Measurements from ENCODE around the gene TFB2M.
"Not testable (repeated sequence)": the region's sequence is repeated elsewhere in the genome, so short reads cannot be mapped to it uniquely, and the experiment has no call there.

TFB2M gene, protein sequence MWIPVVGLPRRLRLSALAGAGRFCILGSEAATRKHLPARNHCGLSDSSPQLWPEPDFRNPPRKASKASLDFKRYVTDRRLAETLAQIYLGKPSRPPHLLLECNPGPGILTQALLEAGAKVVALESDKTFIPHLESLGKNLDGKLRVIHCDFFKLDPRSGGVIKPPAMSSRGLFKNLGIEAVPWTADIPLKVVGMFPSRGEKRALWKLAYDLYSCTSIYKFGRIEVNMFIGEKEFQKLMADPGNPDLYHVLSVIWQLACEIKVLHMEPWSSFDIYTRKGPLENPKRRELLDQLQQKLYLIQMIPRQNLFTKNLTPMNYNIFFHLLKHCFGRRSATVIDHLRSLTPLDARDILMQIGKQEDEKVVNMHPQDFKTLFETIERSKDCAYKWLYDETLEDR

DNA sequence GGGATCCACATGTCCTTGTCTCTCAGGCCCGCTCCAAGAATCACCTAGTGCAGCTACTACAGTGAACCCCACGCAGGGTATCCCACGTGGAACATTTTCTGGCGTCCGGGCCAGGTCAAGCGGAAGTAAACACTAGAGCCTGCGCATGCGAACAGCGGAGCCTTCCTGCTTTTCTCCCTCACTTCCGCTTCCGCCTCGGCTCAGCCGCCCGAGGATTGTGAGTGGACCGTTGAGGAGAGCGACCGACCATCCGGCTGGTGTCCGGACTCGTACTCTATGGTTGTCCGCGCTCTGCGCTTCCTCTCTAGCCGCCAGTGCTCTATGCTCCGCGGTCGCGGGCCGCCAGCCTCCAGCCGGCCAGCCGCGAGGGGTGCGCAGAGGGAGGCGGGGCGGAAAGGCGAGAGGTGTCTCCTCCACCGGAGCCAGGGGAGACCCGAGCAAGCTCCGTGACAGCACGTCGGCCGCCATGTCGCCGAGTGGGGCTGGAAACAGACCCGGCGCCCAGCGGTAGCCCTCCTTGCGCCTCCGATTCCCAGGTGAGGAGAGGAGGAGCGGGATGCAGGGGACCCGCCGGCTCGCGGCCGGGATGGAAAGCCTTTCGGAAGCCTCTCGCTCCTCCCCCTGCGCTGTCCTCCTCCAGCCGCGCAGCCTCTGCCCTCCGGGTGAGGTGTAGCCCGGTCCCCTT, at the start of gene TFB2M, which contains the start of gene CNST:
TSS of gene TFB2M (minus strand) at position 134 of the 685 bp plus-strand sequence. CDS start at position 11, 123 bp downstream.
TSS of gene CNST (plus strand) at position 329 of the 685 bp plus-strand sequence. CDS start 25,107 bp downstream, outside the sequence.
- peak; percentile 93 for DNase-seq (ENCODE audit: extremely low spot score)
- POLR2A ChIA-PET, result interaction anchor here (1.6 kb wide), 1 partner anchor 13 kb away, joined by 11 read pairs; no protein-coding TSS in a partner anchor
- TF ChIP-seq, protein P1, sequence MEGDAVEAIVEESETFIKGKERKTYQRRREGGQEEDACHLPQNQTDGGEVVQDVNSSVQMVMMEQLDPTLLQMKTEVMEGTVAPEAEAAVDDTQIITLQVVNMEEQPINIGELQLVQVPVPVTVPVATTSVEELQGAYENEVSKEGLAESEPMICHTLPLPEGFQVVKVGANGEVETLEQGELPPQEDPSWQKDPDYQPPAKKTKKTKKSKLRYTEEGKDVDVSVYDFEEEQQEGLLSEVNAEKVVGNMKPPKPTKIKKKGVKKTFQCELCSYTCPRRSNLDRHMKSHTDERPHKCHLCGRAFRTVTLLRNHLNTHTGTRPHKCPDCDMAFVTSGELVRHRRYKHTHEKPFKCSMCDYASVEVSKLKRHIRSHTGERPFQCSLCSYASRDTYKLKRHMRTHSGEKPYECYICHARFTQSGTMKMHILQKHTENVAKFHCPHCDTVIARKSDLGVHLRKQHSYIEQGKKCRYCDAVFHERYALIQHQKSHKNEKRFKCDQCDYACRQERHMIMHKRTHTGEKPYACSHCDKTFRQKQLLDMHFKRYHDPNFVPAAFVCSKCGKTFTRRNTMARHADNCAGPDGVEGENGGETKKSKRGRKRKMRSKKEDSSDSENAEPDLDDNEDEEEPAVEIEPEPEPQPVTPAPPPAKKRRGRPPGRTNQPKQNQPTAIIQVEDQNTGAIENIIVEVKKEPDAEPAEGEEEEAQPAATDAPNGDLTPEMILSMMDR (IDR thresholded peaks at IDR 0.05; ENCODE audit: control extremely low read depth, extremely low read depth, low read depth, missing control alignments), result no peak
- CTCF ChIA-PET, result interaction anchor here (1.5 to 2.5 kb wide), 3 partner anchors 13 to 129 kb away, joined by 3 to 8 read pairs (median 4); no protein-coding TSS in a partner anchor

DNA sequence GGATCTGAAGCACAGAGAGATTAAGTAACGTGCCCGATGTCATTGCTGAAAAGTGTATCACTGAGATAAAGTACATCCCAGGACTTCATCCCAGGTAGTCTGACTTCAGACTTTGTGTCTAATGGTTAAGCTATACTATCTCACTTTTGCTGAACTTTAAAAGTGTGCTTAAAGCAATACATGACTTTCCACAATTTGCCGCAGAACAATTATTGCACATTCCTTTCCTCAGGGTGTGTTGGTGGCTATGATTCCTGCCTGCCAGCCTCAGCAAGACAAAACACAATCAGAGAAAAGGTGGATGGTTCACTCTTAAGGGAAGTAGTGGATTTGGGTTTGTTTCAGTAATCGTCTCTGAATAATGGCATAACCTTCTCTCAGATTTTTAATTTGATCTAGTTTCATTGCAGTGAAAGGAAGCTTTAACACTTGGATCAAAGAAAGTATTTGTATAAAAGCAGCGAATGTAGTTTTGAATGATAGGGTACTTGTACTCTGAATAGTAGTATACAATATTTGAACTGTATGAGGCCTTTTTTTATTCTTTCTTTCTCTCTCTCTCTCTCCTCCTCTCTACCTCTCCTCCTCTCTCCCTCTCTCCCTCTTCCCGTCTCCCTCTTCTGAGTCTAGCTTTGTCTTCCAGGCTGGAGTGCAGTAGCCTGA, 47.2 kb upstream of the TFB2M start:
- DNase-seq (ENCODE audit: extremely low spot score), result no peak
- ChIA-PET CTCF (interaction anchor here (0.8 to 2.3 kb wide), 6 partner anchors 8 to 76 kb away, joined by 3 to 5 read pairs (median 4); no protein-coding TSS in a partner anchor), POLR2A (no interaction called here)
- TF ChIP-seq, protein P1 (IDR thresholded peaks at IDR 0.05; ENCODE audit: control extremely low read depth, extremely low read depth, low read depth, missing control alignments), result no peak

DNA sequence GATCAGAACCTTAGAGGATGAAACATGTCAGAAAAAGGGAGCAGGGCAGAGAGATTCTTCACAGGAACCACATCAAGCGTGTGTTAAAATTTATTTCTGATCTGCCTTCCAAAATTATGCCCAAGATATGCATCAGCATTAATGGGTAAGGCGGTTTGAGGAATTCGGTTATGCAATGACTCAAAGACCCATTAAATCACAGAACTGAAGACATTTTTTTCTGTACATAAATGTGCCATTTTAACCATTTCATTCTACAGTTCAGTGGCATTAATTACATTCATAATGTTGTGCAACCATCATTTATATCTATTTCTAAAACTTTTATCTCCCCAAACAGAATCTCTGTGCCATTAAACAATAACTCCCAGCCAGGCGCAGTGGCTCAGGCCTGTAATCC, 43.6 kb upstream of the TFB2M start:
- TF ChIP-seq, protein P1 (IDR thresholded peaks at IDR 0.05; ENCODE audit: control extremely low read depth, extremely low read depth, low read depth, missing control alignments), result no peak
- ChIA-PET POLR2A (no interaction called here), CTCF (interaction anchor here (1.3 to 1.4 kb wide), 2 partner anchors 14 to 18 kb away, joined by 4 read pairs; no protein-coding TSS in a partner anchor)
- DNase-seq (ENCODE audit: extremely low spot score), result no peak

DNA sequence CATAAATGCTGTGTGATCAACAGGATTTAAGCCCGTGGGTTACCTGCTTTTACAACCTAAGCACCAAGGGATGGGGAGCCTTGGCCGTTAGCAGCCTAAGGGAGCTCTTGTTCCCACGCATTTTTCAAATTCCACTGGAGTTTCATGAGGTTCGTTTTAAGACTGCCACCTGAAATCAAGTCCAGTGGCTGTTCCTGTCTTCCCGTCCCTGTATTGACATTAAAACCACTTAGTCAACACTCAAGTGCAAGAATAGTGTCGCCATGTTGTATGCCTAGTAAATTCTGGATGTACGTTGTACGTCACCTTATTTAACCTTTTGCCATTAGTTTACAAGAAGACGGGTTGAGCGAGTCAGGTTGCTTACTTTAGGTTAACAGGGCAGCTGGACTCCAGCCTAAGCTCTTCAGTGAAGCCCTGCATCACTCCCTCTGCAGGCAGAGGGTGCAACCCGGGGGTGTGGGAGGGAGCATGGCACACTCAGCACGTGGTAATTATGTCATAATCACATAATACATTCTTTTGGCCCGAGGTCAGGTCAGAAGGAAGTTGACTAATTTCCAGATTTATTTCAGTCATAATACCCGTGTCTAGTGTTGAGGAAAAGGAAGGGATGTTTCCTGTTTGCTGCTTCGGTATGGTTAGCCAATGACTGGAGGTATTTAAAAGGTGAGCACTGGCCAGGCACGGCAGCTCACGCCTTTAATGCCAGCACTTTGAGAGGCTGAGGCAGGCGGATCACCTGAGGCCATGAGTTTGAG, 42.7 kb upstream of the TFB2M start:
- DNase-seq (ENCODE audit: extremely low spot score), result no peak
- CTCF ChIA-PET, result interaction anchor here (1.0 to 1.3 kb wide), 3 partner anchors 13 to 111 kb away, joined by 3 to 4 read pairs (median 4); no protein-coding TSS in a partner anchor
- TF ChIP-seq, protein P1 (IDR thresholded peaks at IDR 0.05; ENCODE audit: control extremely low read depth, extremely low read depth, low read depth, missing control alignments), result no peak
- POLR2A ChIA-PET, result no interaction called here

DNA sequence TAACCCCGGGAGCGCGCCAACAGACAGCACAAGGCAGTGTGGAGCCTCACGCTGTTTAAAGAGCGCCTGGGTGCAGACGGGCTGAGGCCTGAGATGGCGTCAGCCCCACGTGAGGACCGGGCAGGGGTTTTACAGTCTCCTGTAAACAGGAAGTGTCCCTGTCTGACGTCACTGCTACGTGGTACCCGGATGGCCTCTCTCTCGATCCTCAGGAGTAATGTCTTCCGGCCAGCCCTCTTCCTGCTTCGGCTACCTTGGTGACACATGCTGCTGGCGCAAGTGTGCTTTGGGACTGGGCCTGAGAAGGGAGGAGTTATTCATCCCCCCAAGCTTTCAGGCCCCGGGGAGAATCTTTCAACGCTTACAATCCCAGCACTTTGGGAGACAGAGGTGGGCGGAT, 41.4 kb upstream of the TFB2M start:
- TF ChIP-seq, protein P1 (IDR thresholded peaks at IDR 0.05; ENCODE audit: control extremely low read depth, extremely low read depth, low read depth, missing control alignments), result no peak
- POLR2A ChIA-PET, result no interaction called here
- CTCF ChIA-PET, result no interaction called here

DNA sequence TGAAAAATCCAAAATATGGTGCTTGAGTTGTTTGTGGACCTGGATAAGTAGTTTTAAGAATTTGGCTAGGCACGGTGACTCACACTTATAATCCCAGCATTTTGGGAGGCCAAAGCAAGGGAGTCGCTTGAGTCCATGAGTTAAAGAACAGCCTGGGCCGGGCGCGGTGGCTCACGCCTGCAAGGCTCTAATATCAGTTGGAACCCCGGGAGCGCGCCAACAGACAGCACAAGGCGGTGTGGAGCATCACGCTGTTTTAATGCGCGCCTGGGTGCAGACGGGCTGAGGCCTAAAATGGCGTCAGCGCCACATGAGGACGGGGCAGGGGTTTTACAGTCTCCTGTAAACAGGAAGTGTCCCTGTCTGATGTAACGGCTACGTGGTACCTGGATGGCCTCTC, 39.2 kb upstream of the TFB2M start:
- DNase-seq (ENCODE audit: extremely low spot score); CTCF ChIA-PET; POLR2A ChIA-PET: not testable (repeated sequence)

More for the DNA sequence above, 41.4 kb upstream of the TFB2M start:
- DNase-seq (ENCODE audit: extremely low spot score), result no peak

Measured in GM10248 (cell line).